ENCODE data around the gene SSTR4.

Gene SSTR4

DNA sequence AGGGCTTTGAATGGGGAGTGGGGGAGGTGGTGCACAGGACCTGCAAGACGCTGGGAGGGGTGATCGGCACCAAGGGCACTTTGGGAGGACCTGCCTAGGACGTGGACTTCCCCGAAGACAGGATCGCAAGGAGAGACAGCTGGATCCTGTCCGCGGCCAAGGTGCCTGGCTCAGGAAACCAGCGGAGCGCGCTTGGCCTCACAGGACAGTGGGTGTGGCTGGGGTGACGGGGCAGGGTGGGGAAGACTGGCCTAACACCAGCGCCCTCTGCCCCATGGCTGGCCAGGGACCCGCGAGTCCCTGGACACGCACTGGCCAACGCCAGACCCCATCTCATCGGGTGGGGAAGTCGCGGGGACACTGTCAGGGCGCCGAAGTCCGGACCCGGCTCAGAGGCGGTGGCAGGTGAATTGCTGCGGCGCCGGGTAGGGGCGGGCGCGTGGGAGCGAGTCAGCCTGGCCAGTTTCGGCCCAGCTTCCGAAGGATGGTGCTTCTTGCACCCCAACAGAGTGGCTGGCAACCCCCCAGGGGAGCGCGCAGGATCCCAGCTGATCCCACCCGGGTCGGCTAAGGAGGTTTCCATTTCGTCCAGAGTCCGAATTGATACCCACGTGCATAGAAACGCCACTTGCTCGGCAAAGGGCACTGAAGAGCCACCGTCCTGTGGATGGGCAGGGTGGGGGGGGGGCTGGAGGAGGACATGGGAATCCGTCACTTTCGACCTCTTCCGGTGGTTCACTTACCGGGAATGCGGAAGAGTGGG lies 15.1 kb downstream of the SSTR4 start:
- in situ Hi-C loops (cut with MboI; ENCODE audit: low sequenced_read_pairs, unreplicated experiment), result no loop called here
- TF ChIP-seq, protein P1, sequence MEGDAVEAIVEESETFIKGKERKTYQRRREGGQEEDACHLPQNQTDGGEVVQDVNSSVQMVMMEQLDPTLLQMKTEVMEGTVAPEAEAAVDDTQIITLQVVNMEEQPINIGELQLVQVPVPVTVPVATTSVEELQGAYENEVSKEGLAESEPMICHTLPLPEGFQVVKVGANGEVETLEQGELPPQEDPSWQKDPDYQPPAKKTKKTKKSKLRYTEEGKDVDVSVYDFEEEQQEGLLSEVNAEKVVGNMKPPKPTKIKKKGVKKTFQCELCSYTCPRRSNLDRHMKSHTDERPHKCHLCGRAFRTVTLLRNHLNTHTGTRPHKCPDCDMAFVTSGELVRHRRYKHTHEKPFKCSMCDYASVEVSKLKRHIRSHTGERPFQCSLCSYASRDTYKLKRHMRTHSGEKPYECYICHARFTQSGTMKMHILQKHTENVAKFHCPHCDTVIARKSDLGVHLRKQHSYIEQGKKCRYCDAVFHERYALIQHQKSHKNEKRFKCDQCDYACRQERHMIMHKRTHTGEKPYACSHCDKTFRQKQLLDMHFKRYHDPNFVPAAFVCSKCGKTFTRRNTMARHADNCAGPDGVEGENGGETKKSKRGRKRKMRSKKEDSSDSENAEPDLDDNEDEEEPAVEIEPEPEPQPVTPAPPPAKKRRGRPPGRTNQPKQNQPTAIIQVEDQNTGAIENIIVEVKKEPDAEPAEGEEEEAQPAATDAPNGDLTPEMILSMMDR (IDR thresholded peaks at IDR 0.05; ENCODE audit: borderline replicate concordance, control extremely low read depth, extremely low read depth, insufficient read depth, missing control alignments), result no peak
- DNase-seq (ENCODE audit: low spot score), result peak; percentile 35

DNA sequence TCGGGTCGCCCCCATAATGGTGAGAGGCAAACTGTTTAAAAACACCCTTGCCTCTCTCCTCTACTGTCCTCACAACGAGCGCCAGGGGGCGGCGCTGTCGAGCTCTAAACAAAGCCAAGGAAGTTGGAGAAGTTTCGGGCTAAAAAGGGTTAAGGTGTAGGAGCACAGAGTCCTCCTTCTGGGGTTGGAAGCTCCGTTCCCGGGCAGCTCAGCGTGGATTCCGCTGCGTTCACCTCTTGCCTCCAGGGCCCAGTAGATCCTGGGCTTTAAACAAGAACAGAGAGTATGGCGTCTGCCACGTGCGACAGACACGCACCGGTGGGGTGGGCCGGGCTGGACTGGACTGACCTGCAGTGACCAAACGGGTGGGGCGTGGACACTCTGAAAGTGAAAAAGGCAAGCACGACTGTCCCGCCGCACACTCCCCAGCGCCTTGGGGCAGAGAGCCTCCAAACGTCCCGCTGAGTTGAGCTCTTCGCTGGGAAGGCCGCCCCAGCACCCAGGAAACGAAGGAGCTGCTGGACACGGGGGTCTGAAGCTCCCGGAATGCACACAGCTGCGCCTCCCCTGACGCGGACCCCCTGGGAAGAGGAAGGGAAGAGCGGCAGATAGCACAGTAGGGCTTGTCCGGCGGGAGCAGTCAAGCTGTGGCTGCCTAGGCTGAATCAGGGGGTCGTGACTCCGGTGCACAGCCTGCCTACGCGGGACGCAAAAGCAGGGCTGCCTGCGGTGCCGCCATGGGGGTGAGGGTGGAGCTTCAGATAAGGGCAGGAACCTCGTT lies 15.9 kb downstream of the SSTR4 start:
- DNase-seq (ENCODE audit: low spot score), result peak; percentile 68
- TF ChIP-seq, protein P1 (IDR thresholded peaks at IDR 0.05; ENCODE audit: borderline replicate concordance, control extremely low read depth, extremely low read depth, insufficient read depth, missing control alignments), result peak; percentile 62
- in situ Hi-C loops (cut with MboI; ENCODE audit: low sequenced_read_pairs, unreplicated experiment), result no loop called here

DNA sequence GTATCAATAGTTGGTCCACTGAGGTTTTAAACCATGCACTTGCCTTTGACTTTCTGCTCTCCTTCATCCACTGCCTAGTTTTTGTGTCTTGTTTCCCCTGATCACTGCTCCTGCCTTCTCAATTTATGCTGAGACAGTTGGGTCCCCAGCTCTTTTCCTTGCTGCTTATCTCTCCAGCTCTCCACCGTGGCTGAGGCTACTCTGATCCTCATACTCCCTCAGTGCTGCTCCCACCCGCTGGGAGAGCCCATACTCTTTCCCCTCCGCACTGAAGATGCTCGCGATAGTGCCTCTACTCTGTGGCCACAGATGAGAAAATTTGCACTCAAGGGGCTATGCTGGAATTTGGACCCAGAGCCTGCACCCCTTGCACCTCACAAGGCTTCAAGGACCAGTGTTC lies 17.8 kb downstream of the SSTR4 start:
- DNase-seq (ENCODE audit: low spot score), result no peak
- TF ChIP-seq, protein P1 (IDR thresholded peaks at IDR 0.05; ENCODE audit: borderline replicate concordance, control extremely low read depth, extremely low read depth, insufficient read depth, missing control alignments), result no peak

GRCh38 chr20:23058240-23058639 lies 23.1 kb downstream of the SSTR4 start:
- in situ Hi-C loops (cut with MboI; ENCODE audit: low sequenced_read_pairs, unreplicated experiment), result no loop called here
- DNase-seq (ENCODE audit: low spot score), result no peak
- TF ChIP-seq, protein P1 (IDR thresholded peaks at IDR 0.05; ENCODE audit: borderline replicate concordance, control extremely low read depth, extremely low read depth, insufficient read depth, missing control alignments), result no peak

More for the DNA sequence above, 17.8 kb downstream of the SSTR4 start:
- in situ Hi-C loops (cut with MboI; ENCODE audit: low sequenced_read_pairs, unreplicated experiment), result no loop called here

GRCh38 chr20:23059001-23059400 lies 23.9 kb downstream of the SSTR4 start:
- TF ChIP-seq, protein P1 (IDR thresholded peaks at IDR 0.05; ENCODE audit: borderline replicate concordance, control extremely low read depth, extremely low read depth, insufficient read depth, missing control alignments), result no peak
- in situ Hi-C loops (cut with MboI; ENCODE audit: low sequenced_read_pairs, unreplicated experiment), result no loop called here
- DNase-seq (ENCODE audit: low spot score), result no peak

DNA sequence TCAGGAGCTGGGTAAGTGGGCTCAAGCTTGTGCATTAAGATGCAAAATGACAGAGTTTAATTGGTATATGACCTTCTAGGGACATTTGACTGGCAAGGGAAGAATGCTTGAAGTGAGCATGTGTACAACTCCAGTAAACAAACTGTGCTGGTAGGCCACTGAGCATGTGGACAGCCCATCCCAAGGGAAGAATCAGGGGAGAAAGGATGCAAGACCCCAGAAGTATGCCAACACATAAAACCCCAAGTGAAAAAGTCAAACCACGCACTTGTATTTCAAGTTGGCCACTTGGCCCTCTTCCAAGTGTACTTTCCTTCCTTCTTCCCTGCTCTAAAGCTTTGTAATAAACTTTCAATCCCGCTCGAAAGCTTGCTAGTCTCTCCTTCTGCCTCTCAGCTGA lies 24.7 kb downstream of the SSTR4 start:
- in situ Hi-C loops (cut with MboI; ENCODE audit: low sequenced_read_pairs, unreplicated experiment), result no loop called here
- TF ChIP-seq, protein P1 (IDR thresholded peaks at IDR 0.05; ENCODE audit: borderline replicate concordance, control extremely low read depth, extremely low read depth, insufficient read depth, missing control alignments), result no peak
- no peak for DNase-seq (ENCODE audit: low spot score)
